Measurements from ENCODE around the gene GNL2.
"Not testable (repeated sequence)": the region's sequence is repeated elsewhere in the genome, so short reads cannot be mapped to it uniquely, and the experiment has no call there.

GNL2 gene

GRCh38 chr1:37606481-37607263 is 10.9 kb upstream of the GNL2 start:
- no peaks in the 10 kb centered on the region for H3K36me3 ChIP-seq (ENCODE audit: control insufficient read depth, insufficient read depth, low read length)
- H3K27me3 ChIP-seq (ENCODE audit: control insufficient read depth, insufficient read depth, low read length), result peaks cover 52% of the 10 kb centered on the region
- H3K4me3 ChIP-seq (ENCODE audit: low read depth, low read length), result no peak overlapping the region
- H3K9me3 ChIP-seq (ENCODE audit: control insufficient read depth, insufficient read depth, low read depth, low read length), result no peaks in the 10 kb centered on the region
- H3K9ac ChIP-seq (ENCODE audit: low read length), result no peak overlapping the region
- H3K4me1 ChIP-seq (ENCODE audit: control insufficient read depth, insufficient read depth, low read length), result no peaks in the 10 kb centered on the region
- H3K27ac ChIP-seq (ENCODE audit: low read depth, low read length), result no peak overlapping the region

GRCh38 chr1:37605806-37606474 is 10.2 kb upstream of the GNL2 start:
- no peaks in the 10 kb centered on the region for H3K9me3 ChIP-seq (ENCODE audit: control insufficient read depth, insufficient read depth, low read depth, low read length)
- H3K4me3 ChIP-seq (ENCODE audit: low read depth, low read length), result no peak overlapping the region
- peaks cover 46% of the 10 kb centered on the region for H3K27me3 ChIP-seq (ENCODE audit: control insufficient read depth, insufficient read depth, low read length)
- H3K4me1 ChIP-seq (ENCODE audit: control insufficient read depth, insufficient read depth, low read length), result no peaks in the 10 kb centered on the region
- H3K27ac ChIP-seq (ENCODE audit: low read depth, low read length), result no peak overlapping the region
- H3K9ac ChIP-seq (ENCODE audit: low read length), result no peak overlapping the region
- no peaks in the 10 kb centered on the region for H3K36me3 ChIP-seq (ENCODE audit: control insufficient read depth, insufficient read depth, low read length)

- Histone ChIP-seq H3K9me3 (ENCODE audit: control insufficient read depth, insufficient read depth, low read depth, low read length) (no peaks in the 10 kb centered on the region), H3K27ac (ENCODE audit: low read depth, low read length) (no peak overlapping the region), H3K9ac (ENCODE audit: low read length) (no peak overlapping the region), H3K27me3 (ENCODE audit: control insufficient read depth, insufficient read depth, low read length) (peaks cover 46% of the 10 kb centered on the region), H3K36me3 (ENCODE audit: control insufficient read depth, insufficient read depth, low read length) (no peaks in the 10 kb centered on the region), H3K4me3 (ENCODE audit: low read depth, low read length) (no peak overlapping the region), H3K4me1 (ENCODE audit: control insufficient read depth, insufficient read depth, low read length) (no peaks in the 10 kb centered on the region)
Observed at GRCh38 chr1:37605061-37605650, 9.4 kb upstream of the GNL2 start.

GRCh38 chr1:37602750-37603694 is 7.3 kb upstream of the GNL2 start:
- no peak overlapping the region for H3K27ac ChIP-seq (ENCODE audit: low read depth, low read length)
- H3K9ac ChIP-seq (ENCODE audit: low read length), result no peak overlapping the region
- H3K9me3 ChIP-seq (ENCODE audit: control insufficient read depth, insufficient read depth, low read depth, low read length), result no peaks in the 10 kb centered on the region
- no peak overlapping the region for H3K4me3 ChIP-seq (ENCODE audit: low read depth, low read length)
- H3K27me3 ChIP-seq (ENCODE audit: control insufficient read depth, insufficient read depth, low read length), result peaks cover 27% of the 10 kb centered on the region
- no peaks in the 10 kb centered on the region for H3K4me1 ChIP-seq (ENCODE audit: control insufficient read depth, insufficient read depth, low read length)
- no peaks in the 10 kb centered on the region for H3K36me3 ChIP-seq (ENCODE audit: control insufficient read depth, insufficient read depth, low read length)

GRCh38 chr1:37601441-37601840 is 5.7 kb upstream of the GNL2 start:
- H3K4me3 ChIP-seq (ENCODE audit: low read depth, low read length), result no peak overlapping the region
- H3K27ac ChIP-seq (ENCODE audit: low read depth, low read length), result no peak overlapping the region
- H3K9me3 ChIP-seq (ENCODE audit: control insufficient read depth, insufficient read depth, low read depth, low read length), result no peaks in the 10 kb centered on the region
- no peak overlapping the region for H3K9ac ChIP-seq (ENCODE audit: low read length)
- no peaks in the 10 kb centered on the region for H3K36me3 ChIP-seq (ENCODE audit: control insufficient read depth, insufficient read depth, low read length)
- peaks cover 18% of the 10 kb centered on the region; the same call in 1 of the 2 replicates for H3K27me3 ChIP-seq (ENCODE audit: control insufficient read depth, insufficient read depth, low read length)
- no peaks in the 10 kb centered on the region for H3K4me1 ChIP-seq (ENCODE audit: control insufficient read depth, insufficient read depth, low read length)

- Histone ChIP-seq H3K9me3 (ENCODE audit: control insufficient read depth, insufficient read depth, low read depth, low read length) (no peaks in the 10 kb centered on the region), H3K27me3 (ENCODE audit: control insufficient read depth, insufficient read depth, low read length) (peaks cover 14% of the 10 kb centered on the region; the same call in 1 of the 2 replicates), H3K36me3 (ENCODE audit: control insufficient read depth, insufficient read depth, low read length) (no peaks in the 10 kb centered on the region), H3K4me1 (ENCODE audit: control insufficient read depth, insufficient read depth, low read length) (0 out of 2 replicates have a peak, but pooled peaks cover 3% of the 10 kb centered on the region), H3K27ac (ENCODE audit: low read depth, low read length) (no peak overlapping the region), H3K4me3 (ENCODE audit: low read depth, low read length) (no peak overlapping the region), H3K9ac (ENCODE audit: low read length) (no peak overlapping the region)
Observed at GRCh38 chr1:37599940-37600339, 4.2 kb upstream of the GNL2 start.

GRCh38 chr1:37596182-37596667 is 488 bp upstream of the GNL2 start:
- H3K27me3 ChIP-seq (ENCODE audit: control insufficient read depth, insufficient read depth, low read length), result 0 out of 2 replicates have a peak, but pooled peaks cover 6% of the 10 kb centered on the region
- H3K4me1 ChIP-seq (ENCODE audit: control insufficient read depth, insufficient read depth, low read length), result 0 out of 2 replicates have a peak, but pooled peaks cover 3% of the 10 kb centered on the region
- no peaks in the 10 kb centered on the region for H3K9me3 ChIP-seq (ENCODE audit: control insufficient read depth, insufficient read depth, low read depth, low read length)
- no peak overlapping the region for H3K27ac ChIP-seq (ENCODE audit: low read depth, low read length)
- peak overlapping the region; percentile 83 for H3K4me3 ChIP-seq (ENCODE audit: low read depth, low read length)
- H3K9ac ChIP-seq (ENCODE audit: low read length), result no peak overlapping the region
- peaks cover 29% of the 10 kb centered on the region for H3K36me3 ChIP-seq (ENCODE audit: control insufficient read depth, insufficient read depth, low read length)

GRCh38 chr1:37593726-37594125 is 2.0 kb downstream of the GNL2 start:
- H3K27ac ChIP-seq (ENCODE audit: low read depth, low read length), result no peak overlapping the region
- 0 out of 2 replicates have a peak, but pooled peaks cover 6% of the 10 kb centered on the region for H3K27me3 ChIP-seq (ENCODE audit: control insufficient read depth, insufficient read depth, low read length)
- H3K36me3 ChIP-seq (ENCODE audit: control insufficient read depth, insufficient read depth, low read length), result peaks cover 54% of the 10 kb centered on the region
- 0 out of 2 replicates have a peak, but pooled peaks cover 3% of the 10 kb centered on the region for H3K4me1 ChIP-seq (ENCODE audit: control insufficient read depth, insufficient read depth, low read length)
- no peak overlapping the region for H3K9ac ChIP-seq (ENCODE audit: low read length)
- no peaks in the 10 kb centered on the region for H3K9me3 ChIP-seq (ENCODE audit: control insufficient read depth, insufficient read depth, low read depth, low read length)
- H3K4me3 ChIP-seq (ENCODE audit: low read depth, low read length), result no peak overlapping the region

- no peak overlapping the region for H3K9ac ChIP-seq (ENCODE audit: low read length)
- H3K4me1 ChIP-seq (ENCODE audit: control insufficient read depth, insufficient read depth, low read length), result no peaks in the 10 kb centered on the region
- H3K36me3 ChIP-seq (ENCODE audit: control insufficient read depth, insufficient read depth, low read length), result peaks cover 93% of the 10 kb centered on the region
Observed at GRCh38 chr1:37588939-37589338, 6.8 kb downstream of the GNL2 start.

GRCh38 chr1:37584544-37584943 is 11.2 kb downstream of the GNL2 start:
- H3K4me1 ChIP-seq (ENCODE audit: control insufficient read depth, insufficient read depth, low read length); H3K9me3 ChIP-seq (ENCODE audit: control insufficient read depth, insufficient read depth, low read depth, low read length); H3K9ac ChIP-seq (ENCODE audit: low read length); H3K4me3 ChIP-seq (ENCODE audit: low read depth, low read length); H3K27me3 ChIP-seq (ENCODE audit: control insufficient read depth, insufficient read depth, low read length); H3K27ac ChIP-seq (ENCODE audit: low read depth, low read length): not testable (repeated sequence)
- H3K36me3 ChIP-seq (ENCODE audit: control insufficient read depth, insufficient read depth, low read length), result peaks cover 94% of the 10 kb centered on the region

More at GRCh38 chr1:37588939-37589338, 6.8 kb downstream of the GNL2 start:
- no peak overlapping the region for H3K4me3 ChIP-seq (ENCODE audit: low read depth, low read length)
- no peaks in the 10 kb centered on the region for H3K27me3 ChIP-seq (ENCODE audit: control insufficient read depth, insufficient read depth, low read length)
- H3K27ac ChIP-seq (ENCODE audit: low read depth, low read length), result no peak overlapping the region
- H3K9me3 ChIP-seq (ENCODE audit: control insufficient read depth, insufficient read depth, low read depth, low read length), result no peaks in the 10 kb centered on the region

All from HUES6 (cell line).